ENCODE measurements around the gene BICRA.
"Not testable (repeated sequence)": the region's sequence is repeated elsewhere in the genome, so short reads cannot be mapped to it uniquely, and the experiment has no call there.

BICRA gene

DNA sequence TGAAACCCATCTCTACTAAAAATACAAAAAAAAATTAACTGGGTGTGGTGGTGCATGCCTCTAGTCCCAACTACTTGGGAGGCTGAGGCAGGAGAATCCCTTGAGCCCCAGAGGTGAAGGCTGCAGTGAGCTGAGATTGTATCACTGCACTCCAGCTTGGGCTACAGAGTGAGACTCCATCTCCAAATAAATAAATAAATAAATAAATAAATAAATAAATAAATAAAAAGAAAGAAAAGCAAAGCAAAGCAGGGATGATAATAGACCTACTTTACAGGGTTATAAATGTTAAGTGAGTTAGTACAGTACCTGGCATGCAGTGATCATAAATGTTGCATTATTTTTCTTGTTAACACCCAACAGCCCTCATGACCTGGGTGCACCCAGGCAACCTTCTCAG is 105.9 kb downstream of the BICRA start:
- not testable (repeated sequence) for DNase-seq (ENCODE audit: low read depth in 2 of 2)

DNA sequence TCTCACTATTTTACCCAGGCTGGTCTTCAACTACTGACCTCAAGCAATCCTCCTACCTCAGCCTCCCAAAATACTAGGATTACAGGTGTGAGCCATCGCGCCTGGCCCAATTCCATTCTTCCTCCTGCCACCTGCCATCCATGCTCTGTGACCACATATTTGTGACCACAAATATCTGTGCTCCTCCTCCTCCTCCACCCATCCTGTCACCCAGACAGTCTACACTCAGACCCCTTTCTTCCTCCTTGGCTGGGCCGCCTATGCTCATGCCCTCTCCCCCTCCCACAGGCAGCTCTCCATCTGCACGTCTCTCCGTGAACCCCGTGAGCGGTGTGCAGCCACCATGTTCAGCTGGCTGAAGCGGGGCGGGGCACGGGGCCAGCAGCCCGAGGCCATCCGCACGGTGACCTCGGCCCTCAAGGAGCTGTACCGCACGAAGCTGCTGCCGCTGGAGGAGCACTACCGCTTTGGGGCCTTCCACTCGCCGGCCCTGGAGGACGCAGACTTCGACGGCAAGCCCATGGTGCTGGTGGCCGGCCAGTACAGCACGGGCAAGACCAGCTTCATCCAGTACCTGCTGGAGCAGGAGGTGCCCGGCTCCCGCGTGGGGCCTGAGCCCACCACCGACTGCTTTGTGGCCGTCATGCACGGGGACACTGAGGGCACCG is 107.5 kb downstream of the BICRA start:
- no peak for DNase-seq (ENCODE audit: low read depth in 2 of 2)

DNA sequence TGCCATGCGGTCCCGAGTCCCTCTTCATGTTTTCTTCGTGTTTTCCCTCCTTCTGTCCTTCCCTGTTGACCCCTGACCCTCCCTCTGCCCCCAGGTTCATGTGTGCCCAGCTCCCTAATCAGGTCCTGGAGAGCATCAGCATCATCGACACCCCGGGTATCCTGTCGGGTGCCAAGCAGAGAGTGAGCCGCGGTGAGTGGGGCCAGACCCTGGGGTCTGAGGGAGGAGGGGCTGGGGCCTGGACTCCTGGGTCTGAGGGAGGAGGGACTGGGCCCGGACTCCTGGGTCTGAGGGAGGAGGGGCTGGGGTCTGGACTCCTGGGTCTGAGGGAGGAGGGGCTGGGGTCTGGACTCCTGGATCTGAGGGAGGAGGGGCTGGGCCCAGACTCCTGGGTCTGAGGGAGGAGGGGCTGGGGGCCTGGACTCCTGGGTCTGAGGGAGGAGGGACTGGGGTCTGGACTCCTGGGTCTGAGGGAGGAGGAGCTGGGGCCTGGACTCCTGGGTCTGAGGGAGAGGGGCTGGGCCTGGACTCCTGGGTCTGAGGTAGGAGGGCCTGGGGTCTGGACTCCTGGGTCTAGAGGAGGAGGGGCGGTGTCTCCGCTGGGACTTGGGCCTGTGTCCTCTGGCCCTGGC is 109.6 kb downstream of the BICRA start:
- not testable (repeated sequence) for DNase-seq (ENCODE audit: low read depth in 2 of 2)

DNA sequence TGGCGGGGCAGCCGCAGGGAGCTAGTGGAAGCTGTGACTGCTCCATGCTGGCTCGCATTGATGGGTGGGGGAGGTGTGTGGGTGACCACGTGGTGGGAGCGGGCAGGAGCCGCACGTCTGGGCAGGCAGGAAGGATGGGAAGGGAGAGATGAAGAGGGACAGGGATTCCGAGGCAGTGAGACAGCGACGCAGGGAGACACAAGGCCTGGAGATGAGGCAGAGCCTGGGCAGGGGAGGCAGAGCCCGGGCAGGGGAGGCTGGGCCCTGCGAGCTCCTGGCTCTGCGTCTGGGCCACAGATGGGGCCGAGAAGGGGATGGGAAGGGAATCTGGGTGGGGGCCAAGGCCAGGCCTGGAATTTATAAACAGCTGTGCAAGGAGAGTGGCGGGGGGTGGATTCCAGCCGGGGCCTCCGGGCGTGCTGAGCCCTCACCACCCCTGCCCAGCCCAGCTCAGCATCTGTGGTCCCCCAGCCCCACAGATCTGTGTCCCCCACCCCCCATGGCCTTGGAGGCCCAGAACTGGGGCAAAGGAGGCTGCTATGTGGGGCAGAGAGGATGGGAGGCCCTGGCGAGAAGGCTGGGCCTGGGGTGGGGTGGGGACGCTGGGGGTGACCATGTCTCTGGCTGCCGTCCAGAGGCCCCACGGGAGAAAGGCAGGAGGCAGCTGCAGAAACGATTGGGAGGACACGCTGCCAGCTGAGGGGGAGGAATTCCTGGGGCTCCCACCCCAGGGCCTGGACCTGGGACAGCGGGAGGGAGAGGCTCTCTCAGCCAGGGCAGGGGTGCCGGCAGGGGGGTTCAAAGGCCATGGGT is 110.3 kb downstream of the BICRA start:
- no peak for DNase-seq (ENCODE audit: low read depth in 2 of 2)

DNA sequence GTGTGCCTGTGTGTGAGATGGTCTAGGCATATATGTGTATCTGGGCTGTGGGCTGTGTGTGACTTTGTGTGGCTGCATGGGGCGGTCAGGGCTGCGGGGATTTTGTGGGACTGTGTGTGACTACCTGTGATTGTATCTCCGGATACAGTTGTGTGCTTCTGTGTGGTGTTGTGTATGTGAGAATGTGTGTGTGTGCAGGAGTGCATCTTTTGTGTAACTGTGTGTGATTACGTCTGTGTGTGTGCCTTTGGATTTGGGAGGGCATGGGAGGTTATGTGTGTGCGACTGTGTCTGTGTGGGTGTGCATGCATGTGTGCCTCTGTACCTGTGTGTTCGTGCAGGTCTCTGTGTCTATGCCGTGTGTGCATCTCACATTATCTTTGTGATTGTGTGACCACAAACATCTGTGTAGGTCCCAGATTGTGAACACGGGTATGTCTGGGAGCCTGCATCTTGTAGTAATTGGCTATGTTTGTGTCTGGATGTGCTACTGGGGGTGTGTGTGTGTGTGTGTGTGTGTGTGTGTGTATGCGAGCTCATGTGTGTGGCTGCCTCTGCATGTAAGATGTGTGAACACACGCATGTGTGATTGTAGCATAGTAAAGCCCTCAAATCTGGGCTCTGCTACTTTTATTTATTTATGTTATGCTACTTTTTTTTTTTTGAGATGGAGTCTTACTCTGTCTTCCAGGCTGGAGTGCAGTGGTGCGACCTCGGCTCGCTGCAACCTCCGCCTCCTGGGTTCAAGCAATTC is 111.9 kb downstream of the BICRA start:
- DNase-seq (ENCODE audit: low read depth in 2 of 2), result no peak

DNA sequence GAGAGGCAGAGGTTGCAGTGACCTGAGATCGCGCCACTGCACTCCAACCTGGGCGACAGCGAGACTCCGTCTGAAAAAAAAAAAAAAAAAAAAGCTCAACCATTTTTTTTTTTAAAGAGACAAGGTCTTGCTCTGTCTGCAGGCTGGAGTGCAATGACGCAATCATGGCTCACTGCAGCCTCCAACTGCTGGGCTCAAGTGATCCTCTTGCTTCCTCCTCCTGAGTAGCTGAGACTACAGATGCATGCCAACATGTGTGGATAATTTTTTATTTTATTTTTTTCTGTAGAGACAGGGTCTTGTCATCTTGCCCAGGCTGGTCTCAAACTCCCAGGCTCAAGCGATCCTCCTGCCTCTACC is 114.6 kb downstream of the BICRA start:
- DNase-seq (ENCODE audit: low read depth in 2 of 2), result no peak

DNA sequence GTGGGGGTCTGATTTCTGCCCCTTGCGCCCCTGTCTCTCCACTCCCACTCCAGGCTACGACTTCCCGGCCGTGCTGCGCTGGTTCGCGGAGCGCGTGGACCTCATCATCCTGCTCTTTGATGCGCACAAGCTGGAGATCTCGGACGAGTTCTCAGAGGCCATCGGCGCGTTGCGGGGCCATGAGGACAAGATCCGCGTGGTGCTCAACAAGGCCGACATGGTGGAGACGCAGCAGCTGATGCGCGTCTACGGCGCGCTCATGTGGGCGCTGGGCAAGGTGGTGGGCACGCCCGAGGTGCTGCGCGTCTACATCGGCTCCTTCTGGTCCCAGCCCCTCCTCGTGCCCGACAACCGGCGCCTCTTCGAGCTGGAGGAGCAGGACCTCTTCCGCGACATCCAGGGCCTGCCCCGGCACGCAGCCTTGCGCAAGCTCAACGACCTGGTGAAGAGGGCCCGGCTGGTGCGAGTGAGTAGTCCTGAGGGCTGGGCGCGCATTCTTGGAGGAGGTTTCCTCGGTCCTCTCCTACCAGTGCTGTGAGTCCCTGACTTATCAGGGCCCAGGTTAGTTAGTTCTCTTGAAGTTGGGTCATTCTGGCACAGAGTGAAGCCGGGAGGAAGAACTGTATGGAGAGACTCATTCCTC is 116.9 kb downstream of the BICRA start:
- no peak for DNase-seq (ENCODE audit: low read depth in 2 of 2)

DNA sequence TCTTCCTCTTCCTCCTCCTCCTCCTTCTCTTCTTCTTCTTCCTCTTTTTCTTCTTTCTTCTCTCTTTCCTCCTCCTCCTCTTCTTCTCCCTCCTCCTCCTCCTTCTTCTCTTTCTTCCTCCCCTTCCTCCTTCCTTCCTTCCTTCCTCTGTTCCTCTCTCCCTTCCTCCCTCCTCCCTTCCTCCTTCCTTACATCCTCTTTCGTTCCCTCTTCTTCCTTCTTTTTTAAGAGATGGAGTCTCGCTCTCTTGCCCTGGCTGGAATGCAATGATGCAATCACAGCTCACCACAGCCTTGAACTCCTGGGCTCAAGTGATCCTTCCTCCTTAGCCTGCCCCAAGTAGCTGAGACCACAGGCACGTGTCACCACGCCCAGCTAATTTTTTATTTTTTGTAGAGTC is 117.5 kb downstream of the BICRA start:
- DNase-seq (ENCODE audit: low read depth in 2 of 2), result no peak

DNA sequence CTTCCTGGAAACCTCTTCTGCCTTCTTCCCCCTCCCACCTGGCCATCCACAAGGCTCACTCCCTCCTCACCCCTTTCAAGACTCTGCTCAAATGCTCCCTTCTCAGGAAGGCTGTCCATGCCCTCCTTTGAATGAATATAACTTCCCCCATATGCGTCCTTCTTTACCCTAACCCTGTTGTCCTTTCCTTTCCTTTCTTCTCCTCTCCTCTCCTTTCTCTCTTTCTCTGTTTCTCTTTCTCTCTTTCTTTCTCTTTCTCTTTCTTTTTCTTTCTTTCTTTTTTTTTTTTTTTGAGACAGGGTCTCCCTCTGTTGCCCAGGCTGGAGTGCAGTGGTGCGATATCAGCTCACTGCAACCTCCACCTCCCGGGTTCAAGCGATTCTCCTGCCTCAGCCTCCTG is 119.4 kb downstream of the BICRA start:
- DNase-seq (ENCODE audit: low read depth in 2 of 2), result not testable (repeated sequence)

DNA sequence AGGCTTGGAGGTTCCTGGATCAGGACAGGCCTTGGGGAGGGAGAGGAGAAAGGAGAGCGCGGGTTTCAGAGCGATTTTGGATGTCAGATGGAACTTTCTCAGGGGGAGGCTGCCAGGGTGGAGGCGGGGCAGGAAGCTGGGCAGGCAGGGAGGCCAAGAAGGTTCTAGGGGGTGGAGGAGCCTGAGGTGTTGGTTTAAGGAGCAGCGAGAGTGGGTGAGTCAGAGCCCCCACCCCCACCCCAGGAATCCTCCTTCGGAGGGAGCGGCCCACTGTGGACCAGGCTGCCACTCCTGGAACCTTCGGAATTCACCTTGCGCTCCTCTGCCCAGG is 120.5 kb downstream of the BICRA start:
- DNase-seq (ENCODE audit: low read depth in 2 of 2), result no peak

DNA sequence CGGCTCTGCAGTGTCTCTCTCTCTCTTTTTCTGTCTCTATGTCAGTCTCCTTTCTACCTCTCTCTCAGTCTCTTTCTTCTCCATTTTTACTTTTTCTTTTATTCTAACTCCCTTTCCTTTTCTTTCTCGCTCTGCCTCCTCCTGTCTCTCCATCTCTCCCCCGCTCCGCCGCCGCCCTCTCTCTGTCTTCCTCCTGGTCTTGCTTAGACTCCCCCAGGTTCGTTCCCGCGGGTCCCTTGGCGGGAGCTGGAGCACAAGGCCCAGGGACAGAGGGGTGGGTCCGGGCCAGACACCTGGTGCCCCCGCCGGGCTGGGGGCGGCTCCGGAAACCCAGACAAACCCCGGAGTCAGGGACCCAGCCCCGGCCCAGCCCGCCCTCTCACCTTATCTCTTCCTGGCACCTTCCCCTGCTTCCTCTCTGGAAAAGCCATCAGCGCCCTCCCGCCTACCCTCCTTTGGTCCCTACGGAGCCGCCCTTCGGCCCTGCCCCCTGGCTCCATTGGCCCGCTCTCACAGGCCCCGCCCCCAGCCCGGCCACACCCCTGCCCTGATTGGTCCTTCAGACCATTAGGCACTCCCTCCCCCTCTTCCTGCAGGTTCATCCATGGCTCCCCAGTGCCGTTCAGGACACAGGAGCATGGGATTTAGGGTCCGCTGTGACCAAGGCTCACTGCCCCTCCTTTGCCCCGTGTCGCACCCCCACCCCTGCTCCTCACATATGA is 121.0 kb downstream of the BICRA start:
- no peak for DNase-seq (ENCODE audit: low read depth in 2 of 2)

DNA sequence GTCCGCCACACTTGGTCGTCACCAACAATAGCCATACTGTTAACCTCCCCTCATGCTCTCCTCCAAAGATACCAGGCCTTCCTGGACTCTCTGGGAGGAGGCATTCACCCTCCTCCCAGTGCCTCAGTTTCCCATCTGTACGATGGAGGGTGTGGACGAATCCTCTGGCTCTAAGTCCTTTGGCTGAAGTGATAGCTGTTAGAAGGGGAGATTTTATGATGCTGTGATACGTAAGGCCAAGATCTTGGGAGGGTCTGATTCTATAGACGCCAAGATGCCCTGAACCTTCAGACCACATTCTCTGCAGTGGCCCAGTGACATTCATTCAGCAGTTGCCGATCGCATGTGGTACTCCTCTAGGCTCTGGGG is 121.6 kb downstream of the BICRA start:
- no peak for DNase-seq (ENCODE audit: low read depth in 2 of 2)

DNA sequence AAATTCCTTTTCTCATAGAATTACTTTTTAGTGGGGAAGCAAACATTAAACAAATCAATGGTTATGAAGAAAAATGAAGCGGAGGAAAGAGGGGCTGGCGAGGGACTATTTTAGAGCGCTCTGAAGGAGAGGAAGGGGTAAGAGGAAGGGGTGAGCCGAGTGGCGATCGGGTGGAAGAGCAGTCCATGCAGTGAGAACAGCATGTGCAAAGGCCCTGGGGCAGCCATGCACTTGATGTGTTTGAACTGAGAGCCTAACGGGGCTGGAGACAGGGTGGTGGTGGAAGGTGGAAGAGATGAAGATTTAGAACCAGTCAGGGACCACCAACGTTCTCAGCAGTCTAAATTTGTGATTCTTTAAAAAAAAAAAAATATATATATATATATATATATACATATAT is 122.0 kb downstream of the BICRA start:
- no peak for DNase-seq (ENCODE audit: low read depth in 2 of 2)

DNA sequence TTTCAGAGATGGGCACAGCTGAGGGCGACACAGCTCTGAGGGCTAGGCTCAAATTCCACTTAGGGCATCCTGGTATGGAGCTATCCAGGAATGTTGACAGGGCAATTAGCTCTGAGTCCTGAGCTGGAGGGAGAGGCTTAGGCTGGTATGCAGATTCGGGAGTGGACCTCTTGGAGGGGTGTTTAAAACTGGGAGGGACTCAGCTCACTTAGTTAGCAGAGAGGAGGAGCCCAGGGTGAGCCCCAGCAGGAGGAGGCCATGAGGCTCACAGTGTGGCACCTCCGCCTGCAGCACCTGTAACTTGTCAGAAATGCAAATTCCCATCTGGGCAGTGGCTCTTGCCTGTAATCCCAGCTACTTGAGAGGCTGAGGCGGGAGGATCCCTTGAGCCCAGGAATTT is 126.2 kb downstream of the BICRA start:
- no peak for DNase-seq (ENCODE audit: low read depth in 2 of 2)

DNA sequence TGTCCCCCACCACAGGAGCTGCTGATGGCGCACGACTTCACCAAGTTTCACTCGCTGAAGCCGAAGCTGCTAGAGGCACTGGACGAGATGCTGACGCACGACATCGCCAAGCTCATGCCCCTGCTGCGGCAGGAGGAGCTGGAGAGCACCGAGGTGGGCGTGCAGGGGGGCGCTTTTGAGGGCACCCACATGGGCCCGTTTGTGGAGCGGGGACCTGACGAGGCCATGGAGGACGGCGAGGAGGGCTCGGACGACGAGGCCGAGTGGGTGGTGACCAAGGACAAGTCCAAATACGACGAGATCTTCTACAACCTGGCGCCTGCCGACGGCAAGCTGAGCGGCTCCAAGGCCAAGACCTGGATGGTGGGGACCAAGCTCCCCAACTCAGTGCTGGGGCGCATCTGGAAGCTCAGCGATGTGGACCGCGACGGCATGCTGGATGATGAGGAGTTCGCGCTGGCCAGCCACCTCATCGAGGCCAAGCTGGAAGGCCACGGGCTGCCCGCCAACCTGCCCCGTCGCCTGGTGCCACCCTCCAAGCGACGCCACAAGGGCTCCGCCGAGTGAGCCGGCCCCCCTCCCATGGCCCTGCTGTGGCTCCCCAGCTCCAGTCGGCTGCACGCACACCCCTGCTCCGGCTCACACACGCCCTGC is 132.1 kb downstream of the BICRA start:
- no peak for DNase-seq (ENCODE audit: low read depth in 2 of 2)

DNA sequence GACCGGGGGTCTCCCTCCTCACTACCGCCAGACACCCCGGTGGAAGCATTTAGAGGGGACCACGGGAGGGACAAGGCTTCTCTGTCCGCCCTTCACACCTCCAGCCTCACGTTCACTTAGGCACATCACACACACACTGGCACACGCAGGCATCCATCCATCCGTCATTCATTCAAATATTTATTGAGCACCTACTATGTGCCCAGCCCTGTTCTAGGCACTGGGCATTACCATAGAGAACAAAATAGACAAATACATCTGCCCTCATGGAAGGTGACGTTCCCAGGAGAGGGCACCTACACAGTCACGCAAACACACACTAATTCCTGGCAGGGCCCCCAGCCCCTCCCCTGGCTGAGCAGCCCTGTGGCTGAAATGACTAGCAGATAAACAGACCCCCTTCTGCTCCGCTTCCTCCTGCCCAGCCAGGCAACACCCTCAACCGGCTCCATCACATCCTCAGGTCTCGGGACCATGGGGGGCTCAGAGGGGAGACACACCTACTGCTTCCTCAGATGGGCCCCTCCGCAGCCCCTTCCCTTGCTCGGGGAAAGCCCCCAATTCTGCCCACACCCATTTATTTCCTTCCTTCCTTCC is 132.7 kb downstream of the BICRA start:
- no peak for DNase-seq (ENCODE audit: low read depth in 2 of 2)

DNA sequence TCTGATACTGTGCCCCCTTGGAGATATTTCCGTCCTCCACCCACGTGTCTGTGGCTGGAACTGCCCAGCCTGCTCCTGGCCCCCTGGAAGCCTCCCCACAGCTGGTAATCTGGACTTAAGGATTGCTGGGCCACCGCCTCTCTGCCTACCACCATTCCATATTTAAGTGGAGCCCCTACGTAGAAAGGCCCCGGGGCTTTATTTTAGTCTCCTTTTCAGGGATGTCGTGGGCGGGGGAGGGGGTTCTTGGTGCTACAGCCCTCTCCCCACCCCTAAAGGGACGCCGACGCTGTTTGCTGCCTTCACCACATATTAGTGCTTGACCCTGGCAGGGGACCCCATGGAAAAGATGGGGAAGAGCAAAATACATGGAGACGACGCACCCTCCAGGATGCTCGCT is 133.7 kb downstream of the BICRA start:
- no peak for DNase-seq (ENCODE audit: low read depth in 2 of 2)

DNA sequence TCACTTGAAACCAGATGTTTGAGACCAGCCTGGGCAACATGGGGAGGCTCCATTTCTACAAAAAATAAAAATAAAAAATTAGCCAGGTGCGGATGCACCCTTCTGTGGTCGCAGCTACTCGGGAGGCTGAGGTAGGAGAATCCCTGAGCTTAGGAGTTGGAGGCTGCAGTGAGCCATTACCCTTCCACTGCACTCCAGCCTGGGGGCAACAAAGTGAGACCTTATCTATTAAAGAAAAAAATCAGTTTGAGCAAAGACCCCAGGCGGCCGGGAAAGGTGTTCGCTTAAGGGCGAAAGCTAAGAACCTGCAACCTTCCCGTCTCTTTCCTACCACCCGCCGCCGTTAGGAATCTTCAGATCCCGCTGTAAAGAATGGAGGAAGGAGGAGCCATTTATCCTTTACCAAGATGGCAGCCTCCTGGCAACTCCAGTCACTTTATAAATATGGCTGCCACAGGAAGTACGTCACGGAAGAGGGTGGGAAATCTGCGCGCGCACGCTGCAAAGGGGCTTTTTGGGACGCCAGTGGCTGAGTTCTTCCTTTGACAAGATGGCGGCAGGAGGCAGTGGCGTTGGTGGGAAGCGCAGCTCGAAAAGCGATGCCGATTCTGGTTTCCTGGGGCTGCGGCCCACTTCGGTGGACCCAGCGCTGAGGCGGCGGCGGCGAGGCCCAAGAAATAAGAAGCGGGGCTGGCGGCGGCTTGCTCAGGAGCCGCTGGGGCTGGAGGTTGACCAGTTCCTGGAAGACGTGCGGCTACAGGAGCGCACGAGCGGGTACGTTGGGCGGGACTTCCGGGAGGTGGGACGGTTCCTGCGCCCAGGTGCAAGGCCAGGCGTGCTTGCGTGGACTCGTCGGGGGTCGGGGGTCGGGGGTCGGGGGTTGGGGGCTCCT is 136.3 kb downstream of the BICRA start, which contains the start of gene NOP53:
NOP53 (plus strand) TSS at position 537 of the 892 bp plus-strand sequence; CDS start at position 551, 14 bp downstream.
- peak; percentile 94 to 95 for DNase-seq (ENCODE audit: low read depth in 2 of 2)

DNA sequence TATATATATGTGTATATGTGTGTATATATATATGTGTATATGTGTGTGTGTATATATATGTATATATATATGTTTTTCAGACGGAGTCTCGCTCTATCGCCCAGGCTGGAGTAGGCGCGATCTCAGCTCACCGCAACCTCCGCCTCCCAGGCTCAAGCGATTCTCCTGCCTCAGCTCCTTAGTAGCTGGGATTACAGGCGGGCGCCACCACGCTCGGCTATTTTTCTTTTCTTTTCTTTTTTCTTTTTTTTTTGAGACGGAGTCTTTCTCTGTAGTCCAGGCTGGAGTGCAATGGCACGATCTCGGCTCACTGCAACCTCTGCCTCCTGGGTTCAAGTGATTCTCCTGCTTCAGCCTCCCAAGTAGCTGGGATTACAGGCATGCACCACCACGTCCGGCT is 137.2 kb downstream of the BICRA start:
- DNase-seq (ENCODE audit: low read depth in 2 of 2), result not testable (repeated sequence)
